ENCODE data around the gene MYADM.

- TF ChIP-seq CTCF (IDR thresholded peaks at IDR 0.05) (no peak), EZH2 (IDR thresholded peaks at IDR 0.05; ENCODE audit: borderline replicate concordance, insufficient read depth, low read depth, low read length, poor library complexity, severe bottlenecking) (no peak)
Observed at GRCh38 chr19:53894707-53895106, 27.0 kb downstream of the MYADM start.

All from B cell (primary cell).